Activated CD4-positive, alpha-beta T cell treated with anti-CD3 and anti-CD28 coated beads for 24 hours (primary cell): ENCODE measurements around the gene CYB5RL.
"Not testable (repeated sequence)": the region's sequence is repeated elsewhere in the genome, so short reads cannot be mapped to it uniquely, and the experiment has no call there.

Experiments
- DNase-seq, 2 donors: peaks; one replicate each; pipeline ENCODE4 v3.0.0-alpha.2; 2020; ENCODE audit warnings: low read depth in 2 of 2

CYB5RL gene

DNA sequence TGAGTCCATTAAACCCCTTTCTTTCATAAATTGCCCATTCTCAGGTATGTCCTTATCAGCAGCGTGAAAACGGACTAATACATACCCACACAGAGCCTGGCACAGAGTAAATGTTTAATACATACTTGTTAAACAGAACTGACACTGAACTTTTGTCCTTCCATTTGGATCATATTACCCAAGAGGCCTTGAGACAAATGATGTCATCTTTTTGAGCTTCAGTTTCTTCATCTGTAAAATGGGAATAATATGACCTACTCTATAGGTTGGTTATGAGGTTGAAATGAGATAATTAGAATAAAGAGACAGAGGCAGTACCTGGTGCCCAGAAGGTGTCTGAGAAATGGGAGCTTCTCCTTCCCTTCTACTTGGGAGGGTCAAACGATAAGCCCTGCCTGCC is 13.8 kb downstream of the CYB5RL start:
- no peak for DNase-seq

- DNase-seq, result no peak
Observed at GRCh38 chr1:54180701-54181360, 19.0 kb downstream of the CYB5RL start.

- no peak for DNase-seq
Observed at GRCh38 chr1:54178296-54179070, 21.3 kb downstream of the CYB5RL start.

DNA sequence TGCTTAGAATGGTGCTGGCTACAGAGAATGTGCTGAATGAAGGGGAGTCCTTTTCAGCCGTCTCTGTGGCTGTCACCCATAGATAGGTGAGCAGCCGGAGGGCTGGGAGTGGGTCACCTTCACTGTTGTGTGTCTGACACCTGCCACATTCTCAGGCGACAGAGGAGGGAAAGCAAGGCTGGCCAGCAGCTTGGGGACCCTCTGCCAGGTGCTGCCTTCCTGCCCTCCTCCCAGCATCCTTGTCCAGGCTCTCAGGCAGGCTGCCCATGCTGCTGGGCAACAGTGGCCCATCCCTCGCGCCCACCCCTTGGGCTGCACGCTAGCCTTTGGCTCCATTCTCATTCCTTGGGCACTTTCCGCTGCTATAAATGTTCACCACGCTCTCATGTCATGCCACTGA is 22.1 kb downstream of the CYB5RL start:
- no peak for DNase-seq

GRCh38 chr1:54176621-54177327 is 23.1 kb downstream of the CYB5RL start:
- no peak for DNase-seq

DNA sequence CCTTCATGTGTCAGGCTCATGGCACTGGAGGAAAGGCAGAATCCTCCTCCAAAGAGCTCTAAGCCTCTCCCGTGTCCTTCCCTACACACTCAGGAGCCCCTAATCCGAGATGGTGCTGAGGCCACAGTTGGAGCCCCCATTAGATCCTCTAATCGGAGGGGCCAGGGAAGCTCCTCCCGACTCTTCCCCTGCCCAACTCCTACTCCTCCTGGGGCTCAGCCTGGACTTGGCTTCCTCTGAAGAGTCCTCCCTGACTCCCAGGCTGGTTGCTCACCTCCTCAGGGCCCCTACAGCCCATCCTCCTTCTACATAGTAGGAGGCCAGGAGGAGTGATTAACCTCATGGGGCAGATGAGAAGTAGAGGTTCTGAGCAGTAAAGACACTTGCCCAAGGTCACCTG is 25.7 kb downstream of the CYB5RL start:
- DNase-seq, result no peak

DNA sequence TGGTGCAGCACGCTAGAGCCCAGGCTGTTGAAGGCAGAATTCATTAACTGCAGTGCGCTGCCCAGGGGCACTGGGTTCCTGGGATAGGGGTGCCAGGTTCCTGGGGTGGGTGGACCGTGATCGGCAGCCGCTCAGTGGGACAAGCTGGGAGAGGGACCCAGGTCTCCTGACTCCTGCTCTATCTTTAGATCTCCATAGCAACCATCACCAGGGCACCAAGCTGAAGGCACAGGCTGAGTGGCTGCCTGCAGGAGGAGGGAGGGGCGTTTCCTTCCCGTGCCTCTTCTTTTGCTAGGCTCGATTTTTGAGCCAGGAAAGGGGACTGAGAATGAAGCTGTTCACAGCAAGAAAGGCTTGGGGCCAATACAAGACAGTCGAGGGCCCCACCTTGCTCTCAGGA is 26.1 kb downstream of the CYB5RL start:
- no peak for DNase-seq

- DNase-seq, result no peak
Observed at GRCh38 chr1:54172614-54173599, 26.9 kb downstream of the CYB5RL start.

DNA sequence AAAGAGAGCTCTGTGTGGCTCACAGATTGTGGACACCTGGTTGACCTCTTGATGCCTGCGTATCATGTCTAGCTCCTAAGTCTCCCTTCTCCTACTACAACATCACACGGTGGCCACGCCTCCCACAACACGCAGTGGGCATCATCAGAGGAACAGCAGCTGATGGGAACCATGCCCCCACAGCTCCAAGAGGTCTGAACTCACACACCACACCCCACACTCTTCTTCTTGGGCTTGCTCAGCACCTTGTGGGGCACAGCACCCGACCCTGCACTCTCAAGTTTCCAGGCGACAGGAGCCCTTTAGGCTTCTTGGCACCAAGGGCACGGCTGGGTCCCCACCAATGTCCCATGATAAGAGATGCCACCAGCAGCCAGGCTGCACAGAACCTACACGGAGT is 28.2 kb downstream of the CYB5RL start:
- DNase-seq, result no peak

DNA sequence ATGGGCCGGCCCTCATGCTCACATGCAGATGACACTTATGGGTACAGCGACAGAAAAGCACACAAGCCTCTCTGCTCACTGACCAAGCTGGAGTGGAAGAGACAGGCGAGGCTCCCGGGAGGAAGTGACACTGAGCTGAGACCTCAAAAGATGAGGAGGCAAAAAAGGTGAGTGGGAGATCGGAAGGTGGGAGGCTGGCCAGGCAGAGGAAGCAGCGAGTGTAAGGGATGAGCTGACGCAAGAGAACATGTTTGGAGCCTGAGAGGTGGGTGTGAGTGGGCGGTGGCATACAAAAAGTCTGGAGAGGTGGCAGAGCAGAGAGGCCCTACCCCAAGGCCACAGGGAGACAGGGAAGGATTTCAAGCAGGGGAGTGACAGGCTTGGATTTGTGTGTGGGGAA is 28.8 kb downstream of the CYB5RL start:
- DNase-seq, result no peak

- no peak for DNase-seq
Observed at GRCh38 chr1:54169068-54169467, 30.8 kb downstream of the CYB5RL start.

GRCh38 chr1:54168206-54168965 is 31.4 kb downstream of the CYB5RL start:
- DNase-seq, result no peak

DNA sequence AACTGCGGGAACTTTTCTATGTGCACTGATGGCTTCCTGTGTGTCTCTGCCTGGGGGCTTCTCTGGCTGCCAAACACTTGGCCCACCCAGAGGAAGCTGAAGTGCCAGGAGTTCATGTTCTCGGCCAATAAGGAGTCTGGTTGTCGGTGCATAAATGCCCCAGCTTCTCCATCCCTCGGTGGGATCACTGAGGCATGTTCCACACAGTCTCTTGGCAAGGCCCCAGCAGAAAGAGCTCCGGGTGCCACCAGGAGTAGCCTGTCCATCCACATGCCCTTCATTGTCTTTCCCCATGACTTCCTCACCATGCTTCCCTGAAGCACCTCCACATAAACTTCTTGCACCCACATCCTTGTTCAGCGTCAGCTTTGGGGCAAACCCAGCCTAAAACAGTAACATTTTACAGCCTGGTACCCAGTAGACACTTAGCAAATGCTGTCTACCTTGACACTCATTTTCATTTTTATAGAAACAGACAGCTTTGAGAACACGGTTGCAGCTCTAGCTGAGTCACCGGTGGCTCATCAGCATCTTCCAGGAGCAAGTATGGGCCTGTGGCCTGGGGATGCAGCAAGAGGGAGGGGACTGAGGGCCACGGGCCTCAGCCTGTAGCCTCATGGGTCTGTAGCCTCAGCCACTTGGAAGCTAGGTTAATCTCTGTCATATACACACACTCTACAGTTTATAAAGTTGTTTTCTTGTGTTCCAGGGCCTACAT is 32.2 kb downstream of the CYB5RL start:
- DNase-seq, result no peak

GRCh38 chr1:54166357-54166756 is 33.5 kb downstream of the CYB5RL start:
- not testable (repeated sequence) for DNase-seq

GRCh38 chr1:54165146-54165545 is 34.7 kb downstream of the CYB5RL start:
- no peak for DNase-seq

- no peak for DNase-seq
Observed at GRCh38 chr1:54163573-54163972, 36.3 kb downstream of the CYB5RL start.

DNA sequence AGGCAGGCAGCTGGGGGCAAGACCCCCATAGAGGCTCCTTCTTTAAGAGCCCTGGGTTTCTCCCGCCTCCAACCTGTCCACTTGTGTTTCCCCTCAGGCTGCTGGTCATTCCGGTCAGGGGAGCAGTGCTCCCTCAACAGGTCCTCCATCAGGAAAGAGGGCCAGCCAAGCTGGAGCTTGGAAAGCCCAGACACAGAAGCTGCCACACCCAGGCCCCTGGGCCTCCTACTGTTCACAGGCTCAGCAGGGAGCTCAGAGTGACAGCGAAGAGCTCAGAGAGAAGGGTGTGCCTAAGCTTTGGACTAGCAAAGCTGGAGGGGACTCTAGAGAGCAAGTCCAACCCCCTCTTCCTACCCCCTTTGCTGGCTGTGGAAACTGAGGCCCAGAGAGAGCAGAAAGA is 36.8 kb downstream of the CYB5RL start:
- no peak for DNase-seq

- no peak for DNase-seq
Observed at GRCh38 chr1:54161495-54162168, 38.2 kb downstream of the CYB5RL start.

GRCh38 chr1:54160351-54160750 is 39.5 kb downstream of the CYB5RL start:
- DNase-seq, result no peak
